HepG2 (cell line): Measurements from ENCODE around the gene DENND5A. TPM values are rescaled to one million over a fixed set of nuclear protein-coding genes. Genes with fewer than 3 reads are reported as not detected.

Experiments used
- ATAC-seq: fragments of 200-7000 bp; cut with Tn5 transposase; 3 replicates; pipeline ENCODE4 v1.9.1; 2020; ENCODE audit warnings: mild to moderate bottlenecking, moderate library complexity
- BruUV-seq: library from RNA; stranded (reverse); fragments of 400-500 nt; replicated peaks from 2 replicates; lab custom pipeline; 2021; lab: Mats Ljungman, UMichigan
- CTCF ChIA-PET: fragments of 300-600 bp; formaldehyde crosslinking; extraction: SDS; loops from one replicate; lab custom pipeline; 2021; ENCODE audit warnings: low total read pairs, inconsistent platforms, low intra/inter-chr PET ratio; lab: Yijun Ruan, JAX
- POLR2A ChIA-PET: fragments of 350-600 bp; sonication (Branson Sonifier 250); formaldehyde crosslinking; loops from one replicate; lab custom pipeline; 2020; ENCODE audit warnings: antibody characterized with exemption, inconsistent platforms; lab: Yijun Ruan, JAX
- DNase-seq: peaks from one replicate; pipeline ENCODE4 v3.0.0-alpha.2; 2015; ENCODE audit warnings: low spot score
- FAIRE-seq: peaks from 3 replicates; lab custom pipeline; 2011; peaks lifted over from hg19 to GRCh38; lab: Jason Lieb, UNC
- H2AFZ ChIP-seq: one replicate; pipeline ENCODE4 v1.6.1; 2011; ENCODE audit warnings: low read length, inconsistent platforms
- H3K27ac ChIP-seq: fragments of 300-600 bp; 3 replicates; pipeline ENCODE4 v1.8.0; 2011; ENCODE audit warnings: mixed run types, mild to moderate bottlenecking, mixed read lengths, low read length, inconsistent platforms; ENCODE audit not compliant: insufficient read depth; ENCODE audit errors: extremely low read length
- H3K27me3 ChIP-seq, 2 experiments: fragments of 200-600 bp in 1 of 2; 2 replicates in 1 of 2; 3 replicates in 1 of 2; pipeline versions ENCODE4 v1.6.0 to v1.8.0; 2011; ENCODE audit warnings: low read length in 2 of 2, mild to moderate bottlenecking in 2 of 2, moderate library complexity in 2 of 2, inconsistent platforms in 1 of 2; ENCODE audit not compliant: insufficient read depth in 2 of 2, control insufficient read depth in 1 of 2
- H3K36me3 ChIP-seq, 2 experiments: fragments of 200-600 bp in 1 of 2; replicated peaks in 1 of 2; 2 replicates in 1 of 2; 3 replicates in 1 of 2; pipeline versions ENCODE4 v1.5.1 to v1.8.0; 2011; ENCODE audit warnings: low read length in 2 of 2, inconsistent platforms in 1 of 2; ENCODE audit not compliant: insufficient read depth in 2 of 2, control insufficient read depth in 1 of 2
- H3K4me1 ChIP-seq: 2 replicates; pipeline ENCODE4 v1.5.1; 2012; ENCODE audit warnings: low read length, inconsistent platforms; ENCODE audit not compliant: insufficient read depth
- H3K4me2 ChIP-seq: 2 replicates; pipeline ENCODE4 v1.6.0; 2011; ENCODE audit warnings: low read depth, low read length, inconsistent platforms
- H3K4me3 ChIP-seq, 3 experiments: fragments of 200-600 bp in 1 of 3; sonication (generic), shearing (Covaris generic) in 1 of 3; replicated peaks in 1 of 3; 2 replicates each; pipeline ENCODE4 v1.5.1; 2011 to 2016; ENCODE audit warnings: low read length in 3 of 3, inconsistent platforms in 2 of 3, low read depth in 2 of 3, mild to moderate bottlenecking in 2 of 3, control low read depth in 1 of 3, mixed read lengths in 1 of 3; ENCODE audit not compliant: insufficient read depth in 1 of 3
- H3K79me2 ChIP-seq: one replicate; pipeline ENCODE4 v1.6.1; 2011; ENCODE audit warnings: low read length, inconsistent platforms; ENCODE audit not compliant: insufficient read depth
- H3K9ac ChIP-seq: 2 replicates; pipeline ENCODE4 v1.6.0; 2011; ENCODE audit warnings: mild to moderate bottlenecking, low read depth, low read length, inconsistent platforms; ENCODE audit not compliant: insufficient read depth
- H3K9me3 ChIP-seq: 2 replicates; pipeline ENCODE4 v1.5.1; 2012; ENCODE audit warnings: mild to moderate bottlenecking, low read length
- H4K20me1 ChIP-seq: 2 replicates; pipeline ENCODE4 v1.6.0; 2011; ENCODE audit warnings: inconsistent platforms, mild to moderate bottlenecking, low read length, moderate library complexity; ENCODE audit not compliant: insufficient read depth
- CBFB ChIP-seq: sonication (generic); formaldehyde crosslinking; IDR thresholded peaks from 2 replicates; pipeline ENCODE4 v1.4.0; 2020; ENCODE audit warnings: missing genetic modification reagents
- MBD4 ChIP-seq: IDR thresholded peaks from 2 replicates; pipeline ENCODE4 v1.6.1; 2012; ENCODE audit warnings: low read length, inconsistent platforms, borderline replicate concordance
- MTF2 ChIP-seq: sonication (generic); formaldehyde crosslinking; IDR thresholded peaks from 2 replicates; pipeline ENCODE4 v1.5.0; 2020; ENCODE audit warnings: missing genetic modification reagents, borderline replicate concordance
- MYNN ChIP-seq: sonication (generic); formaldehyde crosslinking; IDR thresholded peaks from 2 replicates; pipeline ENCODE4 v1.4.0; 2020; ENCODE audit warnings: mild to moderate bottlenecking, low read depth, missing genetic modification reagents
- NFRKB ChIP-seq: fragments of 450-650 bp; IDR thresholded peaks from 2 replicates; pipeline ENCODE4 v1.6.1; 2017
- PCBP2 ChIP-seq: fragments of 200-400 bp; formaldehyde crosslinking; optimal IDR thresholded peaks from 2 replicates; pipeline ENCODE3; 2018; ENCODE audit warnings: low read length, low read depth; ENCODE audit not compliant: poor library complexity, severe bottlenecking
- SMAD9 ChIP-seq: sonication (generic); formaldehyde crosslinking; IDR thresholded peaks from 2 replicates; pipeline ENCODE4 v1.5.1; 2020; ENCODE audit warnings: mild to moderate bottlenecking, missing genetic modification reagents
- ZNF264 ChIP-seq: sonication (generic); formaldehyde crosslinking; IDR thresholded peaks from 2 replicates; pipeline ENCODE4 v1.4.0; 2020; ENCODE audit warnings: missing genetic modification reagents
- ZSCAN25 ChIP-seq: sonication (generic); formaldehyde crosslinking; IDR thresholded peaks from 2 replicates; pipeline ENCODE4 v1.8.0; 2022; ENCODE audit warnings: mild to moderate bottlenecking, missing genetic modification reagents
- ZSCAN31 ChIP-seq: sonication (generic); formaldehyde crosslinking; IDR thresholded peaks from 2 replicates; pipeline ENCODE4 v1.5.0; 2020; ENCODE audit warnings: low read depth, mild to moderate bottlenecking, missing genetic modification reagents
- WGBS: methylation state at CpG from one replicate; pipeline ENCODE4 v1.1.6; 2017; ENCODE audit warnings: low lambda C conversion rate; 5-methylcytosine and 5-hydroxymethylcytosine counted together
- in situ Hi-C: cut with HindIII; loops from 2 replicates; pipeline ENCODE4 v1.10.0; 2017; ENCODE audit warnings: low pct_unique_long_range_greater_than_20kb; ENCODE audit not compliant: extremely low pct_ligation_motif_present
- intact Hi-C: fragments of 100-400 bp; cut with micrococcal nuclease; formaldehyde crosslinking; loops from one replicate; pipeline ENCODE4 v1.10.0; 2022; ENCODE audit not compliant: unreplicated experiment
- polyA plus RNA-seq, 8 experiments: library from polyadenylated mRNA; depleted of rRNA in 3 of 8; stranded (reverse) in 7 of 8; unstranded in 1 of 8; fragments of >200 nt; fragmentation: Illumina TruSeq in 4 of 8; extraction: Trizol in 4 of 8; gene quantifications; 2 replicates each; pipeline versions ENCODE4 v1.2.1 to v1.2.3, GENCODE V29; 2011 to 2016; ENCODE audit warnings: low read depth in 4 of 8, missing spikeins in 1 of 8, mixed read lengths in 1 of 8; ENCODE audit not compliant: insufficient read depth in 1 of 8
- total RNA-seq, 5 experiments: library from RNA; depleted of rRNA; stranded (reverse); fragments of >200 nt; fragmentation: Illumina TruSeq; extraction: Trizol; gene quantifications; 2 replicates each; pipeline ENCODE4 v1.2.3, GENCODE V29; 2016; ENCODE audit warnings: low read depth in 1 of 5
- TF ChIP-seq, protein P1 (sequence below): sonication (generic); formaldehyde crosslinking; IDR thresholded peaks from 2 replicates; pipeline ENCODE4 v1.5.0; 2020; ENCODE audit warnings: missing genetic modification reagents
- TF ChIP-seq, protein P2 (sequence below): sonication (generic); formaldehyde crosslinking; IDR thresholded peaks from 2 replicates; pipeline ENCODE4 v1.5.0; 2020; ENCODE audit warnings: missing genetic modification reagents
- TF ChIP-seq, protein P3 (sequence below): sonication (generic); formaldehyde crosslinking; IDR thresholded peaks from 2 replicates; pipeline ENCODE4 v1.4.0; 2020; ENCODE audit warnings: missing genetic modification reagents
- TF ChIP-seq, protein P4 (sequence below): sonication (generic); formaldehyde crosslinking; IDR thresholded peaks from 2 replicates; pipeline ENCODE4 v1.5.1; 2020; ENCODE audit warnings: missing genetic modification reagents, mild to moderate bottlenecking, borderline replicate concordance

The DENND5A gene
- total and polyA plus RNA-seq, 2 of the 13 experiments (the other 11 are each of a cell fraction or from before 2014, with no cell fraction given), result 63.3 to 145 TPM

DNA sequence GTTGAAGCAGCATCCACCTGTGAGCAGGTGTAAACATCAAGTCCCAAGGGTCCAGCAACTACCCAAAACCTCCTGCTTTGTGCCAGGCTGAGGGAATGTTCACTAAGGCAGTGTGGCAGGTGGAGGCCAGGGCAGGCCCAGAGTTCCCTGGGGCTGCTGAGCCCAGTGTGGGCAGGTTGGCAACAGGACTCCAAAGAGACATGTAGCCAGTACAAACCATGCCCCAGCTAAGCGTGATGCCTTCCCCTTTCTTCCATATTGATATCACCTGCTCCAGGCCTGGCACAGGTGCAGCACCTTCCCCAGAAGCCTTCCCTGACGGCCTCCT, 143.7 kb downstream of the DENND5A start:
- Histone ChIP-seq H3K27ac (no peak overlapping the region), H3K36me3 (no peaks in the 10 kb centered on the region), H3K27me3 (no peaks in the 10 kb centered on the region), H3K9me3 (no peaks in the 10 kb centered on the region), H3K79me2 (no peaks in the 10 kb centered on the region), H3K9ac (no peak overlapping the region), H3K4me2 (no peak overlapping the region), H4K20me1 (no peaks in the 10 kb centered on the region), H3K4me1 (no peaks in the 10 kb centered on the region), H2AFZ (no peak overlapping the region), H3K4me3 (no peak overlapping the region)
- no peak for ATAC-seq
- 90% methylated on average over 2 of the region's 2 CpGs for WGBS
- ChIA-PET POLR2A (no interaction called here), CTCF (no interaction called here)
- FAIRE-seq, result no peak
- DNase-seq, result no peak
- BruUV-seq, result no TSS peak
- intact Hi-C loops, result no loop called here
- no peak for TF ChIP-seq NFRKB
- TF ChIP-seq, protein P1, sequence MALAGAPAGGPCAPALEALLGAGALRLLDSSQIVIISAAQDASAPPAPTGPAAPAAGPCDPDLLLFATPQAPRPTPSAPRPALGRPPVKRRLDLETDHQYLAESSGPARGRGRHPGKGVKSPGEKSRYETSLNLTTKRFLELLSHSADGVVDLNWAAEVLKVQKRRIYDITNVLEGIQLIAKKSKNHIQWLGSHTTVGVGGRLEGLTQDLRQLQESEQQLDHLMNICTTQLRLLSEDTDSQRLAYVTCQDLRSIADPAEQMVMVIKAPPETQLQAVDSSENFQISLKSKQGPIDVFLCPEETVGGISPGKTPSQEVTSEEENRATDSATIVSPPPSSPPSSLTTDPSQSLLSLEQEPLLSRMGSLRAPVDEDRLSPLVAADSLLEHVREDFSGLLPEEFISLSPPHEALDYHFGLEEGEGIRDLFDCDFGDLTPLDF, result no peak
- TF ChIP-seq ZNF264 (CRISPR knock-in tag), result no peak
- TF ChIP-seq, protein P2, sequence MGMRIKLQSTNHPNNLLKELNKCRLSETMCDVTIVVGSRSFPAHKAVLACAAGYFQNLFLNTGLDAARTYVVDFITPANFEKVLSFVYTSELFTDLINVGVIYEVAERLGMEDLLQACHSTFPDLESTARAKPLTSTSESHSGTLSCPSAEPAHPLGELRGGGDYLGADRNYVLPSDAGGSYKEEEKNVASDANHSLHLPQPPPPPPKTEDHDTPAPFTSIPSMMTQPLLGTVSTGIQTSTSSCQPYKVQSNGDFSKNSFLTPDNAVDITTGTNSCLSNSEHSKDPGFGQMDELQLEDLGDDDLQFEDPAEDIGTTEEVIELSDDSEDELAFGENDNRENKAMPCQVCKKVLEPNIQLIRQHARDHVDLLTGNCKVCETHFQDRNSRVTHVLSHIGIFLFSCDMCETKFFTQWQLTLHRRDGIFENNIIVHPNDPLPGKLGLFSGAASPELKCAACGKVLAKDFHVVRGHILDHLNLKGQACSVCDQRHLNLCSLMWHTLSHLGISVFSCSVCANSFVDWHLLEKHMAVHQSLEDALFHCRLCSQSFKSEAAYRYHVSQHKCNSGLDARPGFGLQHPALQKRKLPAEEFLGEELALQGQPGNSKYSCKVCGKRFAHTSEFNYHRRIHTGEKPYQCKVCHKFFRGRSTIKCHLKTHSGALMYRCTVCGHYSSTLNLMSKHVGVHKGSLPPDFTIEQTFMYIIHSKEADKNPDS (CRISPR knock-in tag), result no peak
- TF ChIP-seq CBFB (CRISPR knock-in tag), result no peak
- TF ChIP-seq ZSCAN31 (CRISPR knock-in tag), result no peak
- TF ChIP-seq PCBP2, result no peak
- TF ChIP-seq SMAD9, result no peak
- TF ChIP-seq, protein P3, sequence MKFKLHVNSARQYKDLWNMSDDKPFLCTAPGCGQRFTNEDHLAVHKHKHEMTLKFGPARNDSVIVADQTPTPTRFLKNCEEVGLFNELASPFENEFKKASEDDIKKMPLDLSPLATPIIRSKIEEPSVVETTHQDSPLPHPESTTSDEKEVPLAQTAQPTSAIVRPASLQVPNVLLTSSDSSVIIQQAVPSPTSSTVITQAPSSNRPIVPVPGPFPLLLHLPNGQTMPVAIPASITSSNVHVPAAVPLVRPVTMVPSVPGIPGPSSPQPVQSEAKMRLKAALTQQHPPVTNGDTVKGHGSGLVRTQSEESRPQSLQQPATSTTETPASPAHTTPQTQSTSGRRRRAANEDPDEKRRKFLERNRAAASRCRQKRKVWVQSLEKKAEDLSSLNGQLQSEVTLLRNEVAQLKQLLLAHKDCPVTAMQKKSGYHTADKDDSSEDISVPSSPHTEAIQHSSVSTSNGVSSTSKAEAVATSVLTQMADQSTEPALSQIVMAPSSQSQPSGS, result no peak
- no peak for TF ChIP-seq MBD4
- no peak for TF ChIP-seq ZSCAN25
- TF ChIP-seq MTF2 (CRISPR knock-in tag), result no peak
- no peak for TF ChIP-seq MYNN (CRISPR knock-in tag)
- TF ChIP-seq, protein P4, sequence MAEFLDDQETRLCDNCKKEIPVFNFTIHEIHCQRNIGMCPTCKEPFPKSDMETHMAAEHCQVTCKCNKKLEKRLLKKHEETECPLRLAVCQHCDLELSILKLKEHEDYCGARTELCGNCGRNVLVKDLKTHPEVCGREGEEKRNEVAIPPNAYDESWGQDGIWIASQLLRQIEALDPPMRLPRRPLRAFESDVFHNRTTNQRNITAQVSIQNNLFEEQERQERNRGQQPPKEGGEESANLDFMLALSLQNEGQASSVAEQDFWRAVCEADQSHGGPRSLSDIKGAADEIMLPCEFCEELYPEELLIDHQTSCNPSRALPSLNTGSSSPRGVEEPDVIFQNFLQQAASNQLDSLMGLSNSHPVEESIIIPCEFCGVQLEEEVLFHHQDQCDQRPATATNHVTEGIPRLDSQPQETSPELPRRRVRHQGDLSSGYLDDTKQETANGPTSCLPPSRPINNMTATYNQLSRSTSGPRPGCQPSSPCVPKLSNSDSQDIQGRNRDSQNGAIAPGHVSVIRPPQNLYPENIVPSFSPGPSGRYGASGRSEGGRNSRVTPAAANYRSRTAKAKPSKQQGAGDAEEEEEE (CRISPR knock-in tag), result no peak
- in situ Hi-C loops, result no loop called here
